Frontal cortex (tissue), 4 donors: ENCODE measurements around the gene SLC35A4. TPM values are rescaled to one million over a fixed set of nuclear protein-coding genes. Genes with fewer than 3 reads are reported as not detected.
A peak's percentile ranks its signal among the peaks of the same experiment; 100 is the strongest.

Source experiments
- DNase-seq, 2 donors: peaks; one replicate each; pipeline ENCODE4 v3.0.0; 2012; ENCODE audit warnings: low spot score in 2 of 2
- FAIRE-seq: peaks from 2 replicates; lab custom pipeline; 2012; peaks lifted over from hg19 to GRCh38; lab: Jason Lieb, UNC
- total RNA-seq: library from RNA; depleted of rRNA; stranded (reverse); fragments of >200 nt; gene quantifications from one replicate; pipeline ENCODE4 v1.2.3, GENCODE V29; 2014
- donor health status: control.
- donor health status: control.
- donor health status: control.

Gene SLC35A4
- total RNA-seq, 1 donor from 2014 or later = 2.0 TPM

- DNase-seq (peak; percentile 84 to 95), FAIRE-seq (no peak)
Measured at GRCh38 chr5:140557136-140557805, 7.4 kb upstream of the SLC35A4 start, which contains the start of gene SRA1. Gene SRA1 (minus strand): TSS chr5:140557473. CDS start chr5:140557452, 21 bp downstream.

- no peak for DNase-seq
- FAIRE-seq = no peak
Measured at GRCh38 chr5:140557965-140558364, 6.7 kb upstream of the SLC35A4 start.

DNA sequence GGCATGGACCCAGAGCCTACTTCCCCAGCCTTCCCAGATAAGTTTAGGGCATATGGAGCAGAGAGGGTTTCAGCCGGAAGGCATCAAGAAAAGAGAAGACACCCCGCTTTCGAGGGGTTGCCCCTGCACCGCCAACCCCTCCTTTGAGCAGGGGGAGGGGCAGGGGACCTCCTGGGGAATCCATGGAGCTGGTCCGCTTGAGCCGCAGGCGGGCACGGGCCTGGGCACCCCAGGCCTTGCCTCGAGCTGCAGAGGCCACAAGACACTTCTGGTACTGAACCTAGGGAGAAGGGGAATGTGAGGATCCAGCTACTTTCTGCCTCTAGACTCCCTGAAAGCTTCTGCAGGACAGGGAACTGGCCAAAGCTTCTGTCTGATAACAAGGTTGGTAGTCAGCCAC, 6.1 kb upstream of the SLC35A4 start:
- FAIRE-seq (no peak), DNase-seq (no peak)

DNA sequence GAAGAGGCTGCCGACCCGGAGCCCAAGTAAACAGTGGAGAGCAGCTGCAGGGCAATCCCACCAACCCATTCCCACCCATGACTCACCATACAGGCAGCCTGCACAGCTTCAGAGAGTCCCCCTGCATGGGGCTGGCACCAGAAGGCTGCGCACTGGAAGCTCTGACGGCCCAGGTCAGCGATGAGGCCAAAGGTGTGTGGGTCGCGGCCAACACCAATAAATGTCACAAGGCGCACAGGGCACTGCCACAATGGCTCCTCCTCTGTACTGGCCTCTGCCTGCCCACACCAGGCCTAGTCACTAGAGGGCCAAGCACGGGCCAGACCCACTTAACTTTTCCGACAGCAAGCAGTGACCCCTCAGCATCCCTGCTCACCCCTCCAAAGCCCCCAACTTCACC, 4.4 kb upstream of the SLC35A4 start:
- DNase-seq (no peak), FAIRE-seq (no peak)

DNA sequence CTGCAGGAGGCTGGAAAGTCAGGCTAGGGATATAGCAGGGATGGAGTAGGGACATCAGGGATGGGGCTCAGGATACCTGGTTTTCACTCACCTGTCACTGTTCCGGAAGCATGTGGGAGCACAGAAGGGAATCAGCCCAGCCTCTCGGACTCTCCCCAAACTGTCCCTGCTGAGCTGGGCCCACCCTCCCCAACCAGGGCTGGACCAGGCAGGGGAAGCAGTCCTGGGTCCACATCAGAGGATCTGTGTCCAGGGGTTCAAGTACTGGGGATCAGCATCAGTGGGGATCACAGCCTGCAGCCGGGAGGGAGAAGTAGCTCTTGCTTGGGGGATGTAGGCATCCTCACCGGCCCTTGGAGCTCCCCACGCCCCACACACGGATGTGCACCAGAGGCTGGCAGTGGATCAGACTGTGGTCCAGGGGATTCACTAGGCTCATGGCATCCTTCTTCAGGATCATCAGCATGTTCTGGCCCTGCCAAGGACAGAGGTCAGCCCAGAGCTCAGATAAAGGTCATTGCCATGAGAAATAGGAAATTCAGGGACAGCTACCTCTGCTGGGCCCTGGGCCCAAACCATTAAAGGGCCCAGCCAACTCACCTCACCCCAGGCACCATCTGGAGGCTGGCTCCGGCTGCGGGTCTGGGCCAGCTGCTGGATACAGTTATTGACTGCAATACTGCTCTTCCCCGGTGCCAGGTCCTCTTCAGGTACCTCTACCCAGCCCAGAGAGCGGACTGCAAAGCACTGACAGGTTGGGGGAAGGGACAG, 2.7 kb upstream of the SLC35A4 start:
- FAIRE-seq = no peak
- DNase-seq = no peak

GRCh38 chr5:140563596-140563995, 1.0 kb upstream of the SLC35A4 start:
- no peak for FAIRE-seq
- no peak for DNase-seq

DNA sequence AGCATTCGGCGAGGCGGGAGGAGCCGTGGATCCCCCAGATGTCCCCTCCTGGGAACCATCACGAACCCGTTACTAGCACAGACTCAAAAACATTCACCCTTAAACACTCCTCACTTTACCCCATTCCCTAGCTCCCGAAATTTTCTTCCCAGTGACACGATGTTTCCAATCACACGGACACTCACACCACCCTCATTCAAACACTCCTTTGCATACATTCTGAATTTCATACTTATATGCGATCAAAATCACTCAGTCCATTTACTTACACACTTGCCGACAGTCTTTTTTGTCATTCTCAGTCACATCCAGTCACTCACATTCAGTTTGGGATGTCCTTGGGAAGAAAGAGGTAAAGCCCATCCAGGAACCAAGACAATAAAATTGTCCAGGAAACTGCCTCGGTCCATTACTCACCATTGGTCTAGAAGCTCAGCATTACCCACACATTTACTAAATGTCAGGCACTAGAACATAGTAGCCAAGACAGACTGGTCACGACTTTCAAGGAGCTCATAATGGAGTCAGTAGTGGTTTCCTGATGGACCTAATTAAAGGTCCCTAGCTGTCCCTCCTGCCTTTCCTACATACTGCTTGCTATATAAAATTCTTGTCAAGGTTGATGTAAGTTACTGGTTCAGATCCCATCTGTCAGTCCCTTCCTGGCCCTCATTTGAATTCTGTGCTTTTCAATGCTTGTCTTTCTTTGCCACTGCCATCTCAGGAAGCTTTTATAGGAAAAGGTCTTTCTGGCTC, 574 bp downstream of the SLC35A4 start:
- FAIRE-seq (no peak), DNase-seq (peak in 1 of 2 donors; percentile 27)

GRCh38 chr5:140565780-140566095, 1.1 kb downstream of the SLC35A4 start:
- FAIRE-seq (no peak), DNase-seq (no peak)

GRCh38 chr5:140566665-140567064, 2.0 kb downstream of the SLC35A4 start:
- FAIRE-seq (no peak), DNase-seq (no peak)

DNA sequence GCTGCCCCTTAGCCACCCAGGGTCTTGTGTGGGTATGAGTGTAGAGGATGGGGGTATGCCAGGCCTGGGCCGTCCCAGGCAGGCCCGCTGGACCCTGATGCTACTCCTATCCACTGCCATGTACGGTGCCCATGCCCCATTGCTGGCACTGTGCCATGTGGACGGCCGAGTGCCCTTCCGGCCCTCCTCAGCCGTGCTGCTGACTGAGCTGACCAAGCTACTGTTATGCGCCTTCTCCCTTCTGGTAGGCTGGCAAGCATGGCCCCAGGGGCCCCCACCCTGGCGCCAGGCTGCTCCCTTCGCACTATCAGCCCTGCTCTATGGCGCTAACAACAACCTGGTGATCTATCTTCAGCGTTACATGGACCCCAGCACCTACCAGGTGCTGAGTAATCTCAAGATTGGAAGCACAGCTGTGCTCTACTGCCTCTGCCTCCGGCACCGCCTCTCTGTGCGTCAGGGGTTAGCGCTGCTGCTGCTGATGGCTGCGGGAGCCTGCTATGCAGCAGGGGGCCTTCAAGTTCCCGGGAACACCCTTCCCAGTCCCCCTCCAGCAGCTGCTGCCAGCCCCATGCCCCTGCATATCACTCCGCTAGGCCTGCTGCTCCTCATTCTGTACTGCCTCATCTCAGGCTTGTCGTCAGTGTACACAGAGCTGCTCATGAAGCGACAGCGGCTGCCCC, 2.6 kb downstream of the SLC35A4 start:
- no peak for FAIRE-seq
- DNase-seq = no peak

DNA sequence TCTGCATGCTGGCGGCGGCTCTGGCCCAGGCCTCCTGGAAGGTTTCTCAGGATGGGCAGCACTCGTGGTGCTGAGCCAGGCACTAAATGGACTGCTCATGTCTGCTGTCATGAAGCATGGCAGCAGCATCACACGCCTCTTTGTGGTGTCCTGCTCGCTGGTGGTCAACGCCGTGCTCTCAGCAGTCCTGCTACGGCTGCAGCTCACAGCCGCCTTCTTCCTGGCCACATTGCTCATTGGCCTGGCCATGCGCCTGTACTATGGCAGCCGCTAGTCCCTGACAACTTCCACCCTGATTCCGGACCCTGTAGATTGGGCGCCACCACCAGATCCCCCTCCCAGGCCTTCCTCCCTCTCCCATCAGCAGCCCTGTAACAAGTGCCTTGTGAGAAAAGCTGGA, 3.2 kb downstream of the SLC35A4 start:
- DNase-seq (no peak), FAIRE-seq (no peak)

GRCh38 chr5:140568443-140569063, 3.9 kb downstream of the SLC35A4 start:
- no peak for DNase-seq
- no peak for FAIRE-seq

DNA sequence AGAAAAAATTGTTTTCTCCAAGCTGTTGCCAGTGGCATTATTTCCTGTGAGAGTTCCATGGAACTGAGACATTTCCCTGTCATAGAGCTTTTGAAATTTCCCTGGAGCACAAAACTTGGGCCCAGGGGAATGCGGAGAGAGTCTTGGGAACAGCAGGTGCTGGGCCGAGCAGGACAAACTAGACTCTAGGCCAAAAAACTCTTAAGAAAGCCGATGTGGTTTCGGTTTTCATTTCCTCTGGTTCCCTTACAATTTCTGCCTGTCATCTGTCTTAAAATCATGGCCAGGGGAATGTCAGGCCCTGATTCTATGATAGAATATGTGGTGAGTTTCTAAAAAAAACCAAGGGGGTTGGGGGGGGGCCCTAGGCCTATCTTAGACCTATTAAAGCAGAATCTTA, 4.6 kb downstream of the SLC35A4 start:
- no peak for DNase-seq
- no peak for FAIRE-seq

DNA sequence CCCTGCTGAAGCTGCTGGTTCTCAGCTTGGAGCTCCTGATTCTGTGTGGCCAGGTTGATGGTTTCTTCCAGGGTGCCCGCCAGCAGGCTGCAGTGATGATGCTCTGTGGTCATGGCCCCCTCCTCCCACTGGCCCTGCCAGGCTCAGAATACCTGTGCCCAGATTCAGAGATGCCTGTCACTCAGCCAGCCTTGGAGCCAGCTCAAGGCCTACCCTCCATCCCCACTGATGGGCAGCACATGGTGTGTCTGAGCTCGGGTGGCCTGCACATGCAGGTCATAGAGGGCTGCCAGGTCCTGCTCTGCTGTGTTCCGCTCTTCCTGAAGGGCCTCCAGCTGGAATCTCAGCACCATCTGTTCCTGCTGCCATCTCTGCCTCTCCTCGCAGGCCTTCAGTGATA, 5.4 kb downstream of the SLC35A4 start:
- FAIRE-seq = no peak
- no peak for DNase-seq

DNA sequence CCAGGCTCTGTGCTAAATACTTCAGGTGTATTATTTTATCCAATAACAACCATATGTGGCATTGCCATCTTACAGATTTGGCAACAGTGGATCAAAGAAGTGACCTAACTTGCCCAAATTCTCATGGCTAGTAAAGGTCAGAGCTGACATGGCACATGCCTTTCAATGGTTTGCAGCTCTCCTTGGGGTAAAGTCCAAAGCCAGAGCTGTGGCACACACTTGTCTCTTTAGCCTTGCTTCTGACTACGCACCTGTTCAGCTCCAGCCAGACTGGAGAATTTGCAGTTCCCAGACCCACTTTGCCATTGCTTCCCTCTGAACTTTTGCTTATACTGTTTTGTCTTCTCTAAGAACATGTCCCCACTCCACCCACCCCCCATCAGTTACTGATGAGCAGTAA, 5.9 kb downstream of the SLC35A4 start:
- DNase-seq = no peak
- no peak for FAIRE-seq

GRCh38 chr5:140571105-140571504, 6.5 kb downstream of the SLC35A4 start:
- FAIRE-seq = no peak

DNA sequence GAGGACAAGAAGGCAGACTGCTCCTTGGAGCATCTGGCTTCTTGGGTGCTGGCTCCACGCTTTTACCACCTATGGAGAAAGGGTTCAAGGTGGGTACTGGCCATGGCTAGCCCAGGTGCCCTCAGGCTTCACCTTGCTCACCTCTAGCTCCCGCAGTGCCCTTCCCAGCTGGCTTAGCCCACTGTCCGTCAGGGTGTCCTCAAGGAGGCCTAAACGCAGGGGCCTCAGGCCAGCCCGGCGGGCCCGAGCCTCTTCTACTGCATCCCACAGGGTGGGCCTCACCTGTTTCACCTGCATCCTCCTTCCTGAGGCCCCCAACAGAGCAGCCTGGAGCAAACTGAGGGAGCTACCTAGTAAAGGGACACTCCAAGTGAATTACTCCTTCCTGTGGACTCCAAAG, 9.1 kb downstream of the SLC35A4 start:
- no peak for FAIRE-seq
- no peak for DNase-seq

More at GRCh38 chr5:140571105-140571504, 6.5 kb downstream of the SLC35A4 start:
- no peak for DNase-seq

DNA sequence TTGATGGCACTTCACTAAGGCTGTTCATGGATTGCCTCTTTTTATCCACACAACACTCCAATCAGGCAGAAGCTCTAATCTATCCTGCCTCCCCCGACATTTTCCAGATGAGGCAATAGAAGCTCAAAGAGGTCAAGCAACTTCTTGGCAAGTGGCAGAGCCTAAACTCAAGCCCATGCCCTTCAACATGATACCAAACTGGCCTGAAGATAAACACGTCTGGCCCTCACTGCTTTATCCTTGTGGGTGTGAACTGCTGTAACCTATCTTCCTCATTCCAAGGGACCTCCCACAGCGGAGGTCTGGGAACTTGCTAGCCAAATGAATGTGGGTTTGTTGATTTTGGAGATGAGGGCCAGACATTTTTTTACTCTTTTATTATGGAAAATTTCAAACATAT, 9.5 kb downstream of the SLC35A4 start:
- no peak for DNase-seq
- FAIRE-seq = no peak

- FAIRE-seq (no peak), DNase-seq (no peak)
Measured at GRCh38 chr5:140575309-140575708, 10.7 kb downstream of the SLC35A4 start.

GRCh38 chr5:140576776-140577201, 12.2 kb downstream of the SLC35A4 start:
- DNase-seq = no peak
- no peak for FAIRE-seq
